ENCODE data around the gene PRSS36.
A peak's percentile ranks its signal among the peaks of the same experiment; 100 is the strongest.
"Not testable (repeated sequence)": the region's sequence is repeated elsewhere in the genome, so short reads cannot be mapped to it uniquely, and the experiment has no call there.

The PRSS36 gene

DNA sequence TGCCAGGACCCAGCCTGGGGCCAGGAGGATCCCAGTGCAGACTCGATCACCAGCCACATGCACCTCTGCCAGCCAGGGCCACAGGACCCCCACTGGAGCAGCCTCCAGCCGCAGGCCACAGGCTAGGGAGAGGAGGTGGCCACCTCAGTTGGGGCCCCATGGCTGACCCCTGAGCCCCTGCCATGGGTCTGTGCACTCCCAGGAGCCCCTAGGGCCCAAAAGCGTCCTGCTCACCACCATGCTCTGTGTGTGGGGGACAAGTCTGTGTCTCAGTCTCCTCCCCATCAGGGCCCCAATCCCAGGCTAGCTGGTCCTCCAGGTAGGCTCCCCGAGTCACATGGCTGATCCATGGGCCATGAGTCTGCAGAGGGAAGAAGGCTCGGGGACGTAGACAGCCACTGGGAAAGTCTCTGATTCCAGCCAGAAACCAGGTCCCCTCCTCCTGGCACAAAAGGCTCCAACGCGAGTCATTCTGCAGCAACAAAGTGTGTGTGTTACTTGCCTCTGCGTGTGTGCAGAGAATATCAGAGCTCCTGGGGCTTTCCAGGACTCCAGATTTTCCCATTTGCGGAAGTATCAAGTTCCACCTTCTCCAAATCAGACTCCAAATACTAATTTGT lies 8.3 kb downstream of the PRSS36 start:
- no peak for DNase-seq (ENCODE audit: low read depth)

DNA sequence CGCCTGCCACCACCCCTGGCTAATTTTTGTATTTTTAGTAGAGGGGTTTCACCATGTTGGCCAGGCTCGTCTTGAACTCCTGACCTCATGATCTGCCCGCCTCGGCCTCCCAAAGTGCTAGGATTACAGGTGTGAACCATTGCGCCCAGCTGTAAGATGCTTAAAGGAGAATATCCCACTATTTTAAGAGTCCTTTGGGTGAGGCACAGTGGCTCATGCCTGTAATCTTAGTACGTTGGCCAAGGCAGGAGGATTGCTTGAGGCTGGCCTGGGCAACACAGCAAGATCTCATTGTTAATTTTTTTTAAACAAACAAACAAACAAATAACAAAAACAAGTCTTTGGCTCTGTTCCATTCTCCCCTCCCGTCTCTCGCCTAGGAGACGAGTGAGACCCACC lies 8.8 kb downstream of the PRSS36 start:
- not testable (repeated sequence) for DNase-seq (ENCODE audit: low read depth)

DNA sequence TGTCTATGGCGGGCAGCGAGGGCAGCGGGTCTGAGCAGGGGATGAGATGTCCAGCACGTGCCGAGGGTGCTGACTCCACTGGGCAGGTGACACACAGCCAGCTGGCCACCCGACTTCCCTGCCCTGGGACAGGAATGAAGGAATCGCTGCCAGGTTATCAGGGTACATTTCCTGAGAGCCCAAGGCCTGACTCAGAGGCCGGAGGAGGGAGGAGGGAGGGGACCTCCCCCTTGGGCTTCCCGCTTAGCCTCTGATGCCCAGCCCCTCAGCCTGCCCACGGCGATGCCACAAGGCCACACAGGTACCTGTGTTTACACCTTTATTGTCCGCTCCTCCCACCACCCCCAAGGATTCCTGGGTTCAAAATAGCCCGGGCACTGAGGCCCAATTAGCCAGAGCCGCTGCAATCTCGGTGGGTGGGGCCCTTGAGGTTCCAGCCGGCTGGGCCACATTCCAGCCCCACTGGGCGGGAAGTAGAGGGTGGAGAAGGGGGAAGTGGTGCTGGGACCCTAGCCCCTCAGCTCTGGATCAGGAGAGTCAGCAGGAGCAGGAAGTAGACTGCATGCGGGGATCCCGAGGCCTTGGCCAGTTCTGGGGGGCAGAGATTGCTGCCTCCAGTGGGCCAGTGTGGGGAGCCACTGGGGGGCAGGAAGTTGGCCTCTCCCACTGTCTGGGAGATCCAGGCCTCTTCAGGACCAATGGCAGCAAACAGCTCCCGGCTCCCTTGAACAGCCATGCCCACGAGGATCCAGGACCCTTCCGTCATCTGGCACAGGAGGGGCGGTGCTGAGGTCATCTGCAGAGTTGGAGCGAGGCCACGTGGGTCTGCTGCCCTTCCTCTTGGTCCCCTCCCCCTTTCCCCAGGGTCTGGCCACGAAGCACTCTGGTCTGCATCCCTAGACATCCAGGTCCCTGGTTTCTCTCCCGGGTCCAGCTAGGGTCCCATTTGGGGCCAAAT lies 11.0 kb downstream of the PRSS36 start:
- DNase-seq (ENCODE audit: low read depth): peak; percentile 61

DNA sequence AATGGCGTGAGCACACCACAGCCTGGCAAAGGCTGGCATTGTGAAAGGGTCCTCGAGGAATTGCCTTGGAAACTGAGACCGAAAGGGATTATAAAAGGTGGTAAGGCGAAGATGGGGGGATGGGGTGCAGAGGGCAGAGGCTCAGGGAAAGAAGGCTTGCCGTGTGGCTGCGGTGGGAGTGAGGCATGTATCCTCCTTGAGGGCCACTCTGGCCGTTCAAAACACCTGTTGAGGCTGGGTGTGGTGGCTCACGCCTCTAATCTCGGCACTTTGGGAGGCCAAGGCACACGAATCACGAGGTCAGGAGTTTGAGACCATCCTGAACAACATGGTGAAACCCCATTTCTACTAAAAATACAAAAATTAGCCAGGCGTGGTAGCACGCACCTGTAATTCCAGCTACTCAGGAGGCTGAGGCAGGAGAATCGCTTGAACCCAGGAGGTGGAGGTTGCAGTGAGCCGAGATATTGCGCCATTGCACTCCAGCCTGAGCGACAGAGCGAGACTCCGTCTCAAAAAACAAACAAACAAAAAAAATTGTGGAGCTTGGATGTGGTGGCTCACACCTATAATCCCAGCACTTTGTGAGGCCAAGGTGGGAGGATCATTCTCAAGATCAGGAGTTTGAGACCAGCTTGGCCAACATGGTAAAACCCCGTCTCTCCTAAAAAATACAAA lies 12.9 kb downstream of the PRSS36 start:
- not testable (repeated sequence) for DNase-seq (ENCODE audit: low read depth)

DNA sequence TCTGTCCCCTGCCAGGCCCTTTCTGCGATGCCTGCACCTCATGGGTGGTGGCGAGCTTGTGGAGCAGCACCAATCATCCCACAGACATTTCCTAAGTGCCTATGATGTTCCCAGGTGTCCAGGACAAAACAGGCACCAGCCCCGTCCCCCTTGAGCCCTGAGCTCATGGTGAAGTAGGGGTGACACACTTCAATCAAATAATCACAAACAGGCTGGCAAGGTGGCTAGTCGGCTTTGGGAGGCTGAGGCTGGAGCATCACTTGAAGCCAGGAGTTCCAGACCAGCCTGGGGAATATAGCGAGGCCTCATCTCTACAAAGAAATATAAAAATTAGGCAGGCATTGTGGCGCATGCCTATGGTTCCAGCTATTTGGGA lies 13.6 kb downstream of the PRSS36 start:
- DNase-seq (ENCODE audit: low read depth): no peak

DNA sequence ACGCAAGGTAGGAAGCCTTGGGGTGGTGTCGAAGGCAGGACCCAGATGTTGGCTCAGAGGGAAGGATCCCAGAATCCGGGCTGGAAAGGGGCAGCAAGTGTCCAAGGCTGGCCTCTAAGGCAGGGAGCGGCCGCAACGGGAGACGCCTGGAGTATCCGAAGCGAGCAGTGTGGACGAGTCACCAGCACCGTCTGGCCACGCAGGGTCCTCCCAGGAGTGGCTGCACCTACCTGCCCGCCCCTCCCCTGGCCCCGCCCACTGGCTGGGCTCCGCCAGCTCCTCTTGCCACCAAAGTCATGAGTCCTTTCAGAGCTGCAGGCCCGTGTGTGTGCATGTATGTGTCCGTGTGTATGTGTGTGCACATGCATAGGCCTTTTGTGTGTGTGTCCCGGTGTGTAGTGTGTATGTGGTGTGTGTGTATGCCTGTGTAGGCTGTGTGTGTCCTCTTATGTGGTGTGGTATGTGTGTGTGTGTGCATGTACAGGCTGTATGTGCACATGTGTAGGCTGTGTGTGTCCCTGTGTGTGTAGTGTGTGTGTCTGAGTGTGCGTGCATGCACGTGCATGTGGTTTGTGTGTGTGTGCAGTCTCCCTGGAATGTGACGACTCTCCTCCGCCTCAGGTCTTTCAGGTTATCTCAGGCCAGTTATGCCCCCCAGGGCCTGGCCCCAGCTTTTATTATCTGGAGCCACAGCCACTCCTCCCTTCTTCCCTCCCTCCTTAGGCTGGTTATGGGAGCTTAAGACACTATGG lies 14.2 kb downstream of the PRSS36 start, which contains the start of gene PRSS8:
Gene PRSS8 (minus strand): TSS at position 193 of the 752 bp plus-strand sequence. CDS start 229 bp downstream, outside the sequence.
- DNase-seq (ENCODE audit: low read depth): no peak

DNA sequence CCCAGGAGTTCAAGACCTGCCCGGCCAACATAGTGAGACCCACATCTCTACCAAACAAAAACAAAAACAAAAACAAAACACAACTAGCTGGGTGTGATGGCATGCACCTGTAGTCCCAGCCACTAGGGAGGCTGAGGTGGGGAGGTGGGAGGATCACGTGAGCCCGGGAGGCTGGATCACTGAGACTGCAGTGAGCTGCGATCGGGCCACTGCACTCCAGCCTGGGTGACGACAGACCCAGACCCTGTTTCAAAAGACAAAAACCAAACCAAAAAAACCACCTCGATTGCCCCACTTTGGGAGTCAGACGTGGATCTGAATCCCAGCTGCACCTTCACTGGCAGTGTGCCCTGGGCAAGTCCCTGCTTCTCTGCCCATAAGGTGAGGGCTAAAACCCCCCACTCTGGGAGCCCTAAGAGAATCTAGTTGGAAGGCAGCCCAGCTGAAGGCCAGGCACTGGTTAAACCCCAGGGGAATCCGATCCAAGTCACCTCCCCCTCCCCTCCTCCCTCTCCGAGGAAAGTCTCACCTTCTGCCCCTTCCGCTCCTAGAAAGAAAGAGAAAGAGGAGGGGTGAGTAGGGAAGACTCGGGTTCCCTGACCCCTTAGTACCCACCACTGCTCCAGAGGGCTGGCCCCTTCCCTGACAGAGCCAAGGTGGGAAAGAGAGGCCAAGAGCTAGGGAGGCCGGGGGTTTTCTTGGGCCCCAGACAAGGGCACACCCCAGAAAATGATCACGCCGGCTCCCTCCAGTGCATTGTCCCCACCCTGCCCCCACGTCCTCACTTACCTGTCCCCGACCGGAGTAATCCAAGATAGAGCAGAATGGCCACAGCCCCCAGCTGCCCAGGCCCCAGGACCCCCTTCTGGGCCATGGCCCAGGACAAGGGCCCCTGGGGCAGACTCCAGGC lies 15.0 kb downstream of the PRSS36 start:
- no peak for DNase-seq (ENCODE audit: low read depth)

DNA sequence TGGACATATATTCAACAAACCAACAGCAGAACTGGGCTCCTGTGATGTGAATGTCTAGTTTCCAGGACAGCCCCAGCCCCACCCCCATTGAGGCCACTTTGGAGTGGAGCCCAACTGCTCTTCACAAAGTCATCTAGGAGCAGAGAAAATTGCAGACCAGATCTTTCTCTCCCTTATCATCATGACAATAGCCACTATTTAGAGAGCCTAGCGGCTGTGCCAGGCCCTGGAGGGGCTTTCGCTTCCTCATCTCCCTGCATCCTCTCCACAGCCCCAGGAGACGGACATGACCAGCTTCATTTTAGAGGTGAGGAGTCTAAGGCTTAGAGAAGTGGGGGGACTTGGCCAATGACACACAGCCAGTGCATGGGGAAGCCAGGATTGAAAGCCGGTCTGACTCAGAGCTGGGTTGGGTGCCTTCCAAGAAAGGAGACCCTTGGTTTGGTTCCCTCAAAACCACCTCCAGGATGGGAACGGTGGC lies 15.7 kb downstream of the PRSS36 start:
- peak; percentile 42 for DNase-seq (ENCODE audit: low read depth)

DNA sequence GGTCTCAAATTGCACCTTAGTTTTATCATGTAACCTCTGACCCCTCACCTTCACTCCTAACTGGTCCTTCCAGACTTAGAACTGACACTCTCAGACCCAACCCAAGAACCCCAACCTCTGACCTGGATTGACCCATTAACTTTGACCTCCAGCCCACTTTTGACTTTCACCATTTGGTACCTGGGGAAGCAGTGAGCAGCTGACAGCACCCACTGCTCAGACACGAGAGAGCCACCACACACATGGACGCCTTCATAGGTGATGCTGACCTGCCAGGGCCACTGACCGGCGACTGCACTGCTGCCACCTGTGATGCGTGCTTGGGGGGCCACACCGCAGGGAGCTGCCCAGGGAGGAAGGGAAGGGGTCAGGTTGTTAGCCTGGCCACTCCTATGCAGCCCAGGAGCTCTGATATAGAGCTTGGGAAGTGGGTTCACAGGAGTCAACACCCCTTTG lies 16.8 kb downstream of the PRSS36 start:
- no peak for DNase-seq (ENCODE audit: low read depth)

DNA sequence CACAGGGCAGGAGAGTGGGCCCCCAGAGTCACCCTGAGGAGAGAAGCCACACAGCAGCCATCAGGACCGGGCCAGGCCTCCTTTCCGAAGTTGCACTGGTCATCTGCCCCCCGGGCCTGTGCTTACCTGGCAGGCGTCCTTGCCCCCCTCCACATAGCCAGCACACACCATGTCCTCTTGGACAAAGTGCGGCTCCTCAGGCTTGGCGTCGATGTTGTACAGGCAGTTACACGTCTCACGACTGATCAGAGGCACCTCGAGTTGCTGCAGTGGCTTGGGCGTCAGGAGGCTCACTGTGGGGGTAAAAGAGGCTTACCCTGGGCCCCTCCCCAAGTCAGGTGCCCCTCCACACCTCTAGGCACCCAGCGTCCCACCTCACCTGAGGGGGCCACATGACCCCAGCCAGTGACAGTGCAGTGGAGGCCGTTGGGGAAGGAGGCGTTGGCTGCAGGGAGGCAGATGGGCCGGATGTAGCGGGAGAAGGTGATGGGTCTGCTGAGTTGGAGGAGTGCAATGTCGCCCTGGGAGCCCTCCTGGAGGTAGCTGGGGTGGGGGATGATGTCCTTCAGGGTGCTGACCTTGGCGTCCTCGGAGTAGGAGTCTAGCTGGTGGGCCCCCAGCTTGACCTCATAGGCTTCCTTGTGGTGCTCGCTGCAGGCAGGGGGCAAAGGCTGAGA lies 17.4 kb downstream of the PRSS36 start:
- no peak for DNase-seq (ENCODE audit: low read depth)

DNA sequence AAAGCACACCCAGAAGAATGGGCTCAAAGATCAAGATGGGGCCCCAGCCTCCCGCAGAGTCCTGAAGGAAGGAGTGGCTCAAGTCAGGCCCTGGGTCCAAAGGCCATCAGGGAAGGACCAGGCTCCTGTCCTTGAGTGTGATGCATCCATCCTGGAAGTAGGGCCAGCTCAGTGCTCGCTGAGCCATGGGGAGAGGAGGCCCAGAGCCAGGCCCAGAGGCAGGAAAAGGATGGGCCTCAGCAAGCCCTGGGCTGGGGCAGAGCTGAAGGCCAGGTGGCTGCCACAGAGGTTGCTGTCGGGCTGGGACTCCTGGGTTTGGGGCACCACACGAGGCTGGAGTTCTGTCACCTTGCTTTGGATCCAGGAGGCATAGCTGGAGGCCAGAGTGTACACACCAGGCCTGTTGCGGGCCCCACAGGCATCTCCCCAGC lies 18.0 kb downstream of the PRSS36 start:
- DNase-seq (ENCODE audit: low read depth): no peak

DNA sequence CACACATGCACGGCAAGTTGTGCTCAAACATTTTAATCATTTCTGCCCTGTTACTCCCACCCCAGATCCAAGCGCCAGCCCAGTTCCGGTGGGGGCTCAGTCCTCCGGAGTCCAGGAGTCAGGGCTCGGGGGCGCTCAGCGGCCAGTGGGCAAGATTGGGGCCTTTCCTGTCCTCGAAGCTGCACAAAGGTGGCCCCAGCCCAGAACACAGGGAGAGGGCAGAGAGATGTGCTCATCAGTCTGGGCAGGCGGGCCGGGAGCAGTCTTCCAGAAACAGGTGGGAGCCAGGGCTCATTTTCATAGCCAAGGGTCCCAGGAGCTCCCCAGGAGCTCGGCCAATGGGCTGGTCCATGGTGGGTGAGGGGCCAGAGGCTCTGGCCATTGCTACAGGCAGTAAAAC lies 18.4 kb downstream of the PRSS36 start:
- DNase-seq (ENCODE audit: low read depth): no peak

DNA sequence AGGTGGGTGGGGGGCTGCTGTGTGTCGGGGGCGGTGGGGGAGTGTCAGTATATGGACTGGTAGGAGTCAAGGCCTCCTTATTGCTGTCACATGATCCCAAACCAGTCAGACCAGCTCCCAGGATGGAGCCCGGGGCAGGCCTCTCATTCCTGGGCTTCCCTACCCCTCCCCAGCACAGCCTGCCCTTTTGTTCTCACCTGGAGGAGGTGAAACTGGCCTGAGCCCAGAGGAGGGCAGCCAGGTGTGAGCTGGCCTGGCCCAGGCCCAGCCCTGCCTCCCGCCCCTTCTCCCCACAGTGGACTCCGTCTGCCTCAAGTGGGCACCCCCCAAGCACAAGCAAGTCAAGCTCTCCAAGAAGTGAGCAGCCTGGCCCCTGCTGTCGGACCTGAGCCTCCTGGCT lies 19.0 kb downstream of the PRSS36 start:
- no peak for DNase-seq (ENCODE audit: low read depth)

DNA sequence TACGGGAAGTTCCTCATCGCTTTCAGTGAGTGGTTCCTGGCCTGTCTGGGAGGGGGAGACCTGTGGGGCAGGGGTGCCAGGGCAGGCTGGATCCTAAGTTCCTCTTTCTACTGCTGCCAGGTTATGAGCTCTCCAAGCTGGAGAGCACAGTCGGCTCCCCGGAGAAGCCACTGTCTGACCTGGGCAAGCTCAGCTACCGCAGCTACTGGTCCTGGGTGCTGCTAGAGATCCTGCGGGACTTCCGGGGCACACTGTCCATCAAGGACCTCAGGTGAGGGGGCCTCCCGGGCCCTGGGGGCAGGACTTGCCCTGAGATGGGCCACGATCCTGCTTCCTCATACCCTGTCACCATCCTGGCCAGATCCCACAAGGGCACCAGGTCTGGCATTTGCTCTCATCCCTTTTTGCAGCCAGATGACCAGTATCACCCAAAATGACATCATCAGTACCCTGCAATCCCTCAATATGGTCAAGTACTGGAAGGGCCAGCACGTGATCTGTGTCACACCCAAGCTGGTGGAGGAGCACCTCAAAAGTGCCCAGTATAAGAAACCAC lies 19.5 kb downstream of the PRSS36 start:
- no peak for DNase-seq (ENCODE audit: low read depth)

DNA sequence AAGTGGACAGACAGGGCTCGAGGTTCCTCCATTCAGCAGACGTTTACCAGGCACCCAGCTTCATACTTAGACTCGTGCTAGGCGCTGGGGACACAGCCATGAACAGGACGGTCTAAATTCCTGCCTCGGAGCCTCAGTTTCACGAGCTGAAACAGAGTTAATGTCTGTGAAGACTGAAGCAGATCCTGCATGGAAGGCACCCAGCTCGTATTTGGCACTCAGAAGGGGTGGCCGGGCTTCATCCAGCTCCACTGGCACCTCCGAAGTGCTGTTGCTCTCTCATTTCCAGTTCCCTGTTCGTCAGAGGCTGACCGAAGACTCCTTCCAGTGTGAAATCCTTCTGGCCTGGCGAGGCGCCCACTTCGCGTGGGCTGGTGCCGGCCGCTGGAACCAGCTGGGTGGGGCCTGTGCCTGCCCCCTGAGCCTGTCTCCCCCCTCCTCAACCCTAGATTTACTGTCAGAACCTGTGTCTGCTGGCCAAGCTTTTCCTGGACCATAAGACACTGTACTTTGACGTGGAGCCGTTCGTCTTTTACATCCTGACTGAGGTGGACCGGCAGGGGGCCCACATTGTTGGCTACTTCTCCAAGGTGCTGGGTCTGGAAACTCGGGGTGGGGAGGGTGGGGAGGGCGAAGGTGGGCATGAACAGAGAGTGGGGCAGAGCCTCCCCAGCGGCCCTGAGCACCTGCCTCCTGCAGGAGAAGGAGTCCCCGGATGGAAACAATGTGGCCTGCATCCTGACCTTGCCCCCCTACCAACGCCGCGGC lies 20.1 kb downstream of the PRSS36 start:
- no peak for DNase-seq (ENCODE audit: low read depth)

DNA sequence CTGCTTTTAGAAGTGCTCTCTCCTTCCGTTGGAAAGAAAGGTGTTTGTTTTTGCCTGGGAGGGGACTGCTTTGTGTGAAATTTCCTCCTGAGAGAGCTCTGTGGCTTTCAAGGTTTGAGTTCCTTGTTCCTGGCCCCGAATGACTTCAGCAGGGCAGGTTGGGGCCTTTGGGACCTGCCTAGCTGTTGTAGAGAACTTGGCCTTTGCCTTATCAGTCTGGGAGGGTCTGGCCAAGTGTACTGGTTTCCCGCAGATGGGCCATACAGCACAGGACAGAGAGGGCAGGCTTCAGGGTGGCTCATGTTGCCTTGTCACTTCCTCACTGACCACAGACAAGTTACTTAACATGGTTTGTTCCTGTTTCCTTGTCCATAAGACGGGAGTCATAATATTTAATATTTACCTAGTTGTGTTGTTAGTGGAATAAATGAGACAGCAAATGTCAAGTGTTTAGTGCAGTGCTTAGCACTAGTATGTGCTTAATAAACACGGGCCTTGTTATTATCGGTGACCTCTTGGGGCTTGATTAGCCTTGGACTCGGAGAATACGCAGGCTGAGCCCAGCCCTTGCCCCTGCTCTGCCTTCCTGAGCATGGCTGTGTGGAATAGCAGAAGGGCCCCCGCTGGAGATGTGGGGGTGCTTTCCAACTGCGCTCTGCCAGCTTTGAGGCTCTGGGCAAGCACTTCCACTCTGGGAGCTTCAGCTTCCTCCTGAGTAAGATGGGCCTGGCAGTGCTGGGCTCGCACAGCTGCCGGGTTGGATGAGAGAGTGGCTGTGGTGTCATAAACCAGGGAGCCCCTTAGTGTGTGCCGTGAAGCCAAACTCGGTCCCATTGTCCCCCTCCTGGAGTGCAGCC lies 20.9 kb downstream of the PRSS36 start:
- no peak for DNase-seq (ENCODE audit: low read depth)

DNA sequence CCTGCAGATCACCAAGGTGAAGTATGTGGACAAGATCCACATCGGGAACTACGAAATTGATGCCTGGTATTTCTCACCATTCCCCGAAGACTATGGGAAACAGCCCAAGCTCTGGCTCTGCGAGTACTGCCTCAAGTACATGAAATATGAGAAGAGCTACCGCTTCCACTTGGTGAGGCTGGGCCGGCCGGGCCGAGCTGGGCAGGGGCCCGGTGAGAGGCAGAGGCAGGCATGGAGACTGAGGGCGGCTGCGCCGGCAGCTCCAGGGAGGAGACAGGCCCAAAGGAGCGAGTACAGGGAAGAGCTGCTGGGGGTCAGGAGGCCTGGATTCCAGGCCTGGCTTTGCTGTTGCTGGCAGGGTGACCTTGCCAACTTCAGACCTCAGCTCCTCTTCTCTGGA lies 22.7 kb downstream of the PRSS36 start:
- DNase-seq (ENCODE audit: low read depth): no peak

DNA sequence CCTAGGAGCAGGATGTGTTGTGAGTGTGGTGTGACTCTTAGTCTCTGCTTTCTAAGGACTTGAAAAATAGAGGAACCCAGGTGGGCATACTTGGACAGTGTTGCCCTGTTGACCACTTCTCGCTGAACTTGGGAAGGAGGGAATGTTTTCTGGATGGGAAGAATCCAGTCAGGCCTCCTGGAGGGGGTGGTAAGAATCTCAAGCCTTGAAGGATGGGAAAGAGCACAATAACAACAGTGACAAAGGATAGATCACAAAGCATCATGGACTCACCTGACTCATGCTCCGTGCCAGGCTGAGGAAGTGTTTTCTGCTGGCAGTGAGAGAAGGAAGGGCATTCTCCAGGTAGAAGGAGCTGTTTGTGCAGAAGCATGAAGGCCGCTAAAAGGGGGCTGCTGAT lies 24.0 kb downstream of the PRSS36 start:
- no peak for DNase-seq (ENCODE audit: low read depth)

Measured in iris pigment epithelial cell (primary cell).